Adrenal gland (tissue), 5 donors: ENCODE results near the gene TXLNA.

Experiments used
- POLR2A ChIP-seq, 2 donors: fragments of 450-650 bp; IDR thresholded peaks; one replicate each; pipeline ENCODE4 v1.6.1; 2017; ENCODE audit warnings: antibody characterized with exemption in 2 of 2, mild to moderate bottlenecking in 2 of 2, moderate library complexity in 1 of 2
- TF ChIP-seq, protein P1 (sequence below), 6 experiments: fragments of 450-650 bp in 4 of 6; fragments of 200-600 bp in 2 of 6; sonication (generic) in 1 of 6; IDR thresholded peaks; 1 replicate in 5 of 6; 2 replicates in 1 of 6; pipeline versions ENCODE4 v1.5.1 to v1.8.0; 2016 to 2021; ENCODE audit warnings: antibody characterized with exemption in 6 of 6, mild to moderate bottlenecking in 2 of 6, moderate library complexity in 1 of 6
- donor health status: DM: no; HTN: no; CAD: no.

DNA sequence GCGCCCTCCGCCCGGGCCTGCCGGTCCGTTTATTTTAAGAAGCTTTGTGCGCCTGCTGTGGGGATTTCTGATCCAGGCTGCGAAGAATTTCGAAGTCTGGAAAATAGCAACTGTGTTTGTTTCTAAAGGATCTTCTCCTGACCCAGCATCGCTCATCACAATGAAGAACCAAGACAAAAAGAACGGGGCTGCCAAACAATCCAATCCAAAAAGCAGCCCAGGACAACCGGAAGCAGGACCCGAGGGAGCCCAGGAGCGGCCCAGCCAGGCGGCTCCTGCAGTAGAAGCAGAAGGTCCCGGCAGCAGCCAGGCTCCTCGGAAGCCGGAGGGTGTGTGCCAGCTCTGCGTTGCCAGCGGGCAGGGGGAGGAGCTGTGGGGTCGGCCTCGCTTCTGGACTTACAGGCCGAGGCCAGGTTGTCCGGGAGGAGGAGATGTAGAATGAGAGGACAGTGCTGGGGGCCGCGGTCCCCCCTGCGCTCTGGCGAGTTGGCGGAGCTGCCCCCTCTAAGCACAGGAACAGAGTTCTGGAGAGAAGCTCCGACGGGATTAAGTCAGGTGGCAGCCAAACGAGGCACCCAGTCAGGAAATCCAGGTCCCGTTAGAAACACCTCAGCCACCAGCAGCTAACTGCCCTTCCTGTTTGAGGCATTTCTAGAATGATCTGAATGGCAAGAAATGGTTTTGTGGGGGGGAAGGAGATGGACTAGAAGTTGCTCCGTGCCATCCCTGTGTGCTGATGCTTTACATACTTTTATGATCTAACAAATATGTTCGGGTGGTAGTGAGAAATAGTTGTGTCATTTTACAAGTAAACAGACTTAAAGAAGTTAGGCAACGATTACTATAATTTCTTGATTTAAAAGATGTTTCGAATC, 948 bp downstream of the TXLNA start:
- TF ChIP-seq, protein P1, sequence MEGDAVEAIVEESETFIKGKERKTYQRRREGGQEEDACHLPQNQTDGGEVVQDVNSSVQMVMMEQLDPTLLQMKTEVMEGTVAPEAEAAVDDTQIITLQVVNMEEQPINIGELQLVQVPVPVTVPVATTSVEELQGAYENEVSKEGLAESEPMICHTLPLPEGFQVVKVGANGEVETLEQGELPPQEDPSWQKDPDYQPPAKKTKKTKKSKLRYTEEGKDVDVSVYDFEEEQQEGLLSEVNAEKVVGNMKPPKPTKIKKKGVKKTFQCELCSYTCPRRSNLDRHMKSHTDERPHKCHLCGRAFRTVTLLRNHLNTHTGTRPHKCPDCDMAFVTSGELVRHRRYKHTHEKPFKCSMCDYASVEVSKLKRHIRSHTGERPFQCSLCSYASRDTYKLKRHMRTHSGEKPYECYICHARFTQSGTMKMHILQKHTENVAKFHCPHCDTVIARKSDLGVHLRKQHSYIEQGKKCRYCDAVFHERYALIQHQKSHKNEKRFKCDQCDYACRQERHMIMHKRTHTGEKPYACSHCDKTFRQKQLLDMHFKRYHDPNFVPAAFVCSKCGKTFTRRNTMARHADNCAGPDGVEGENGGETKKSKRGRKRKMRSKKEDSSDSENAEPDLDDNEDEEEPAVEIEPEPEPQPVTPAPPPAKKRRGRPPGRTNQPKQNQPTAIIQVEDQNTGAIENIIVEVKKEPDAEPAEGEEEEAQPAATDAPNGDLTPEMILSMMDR (IDR thresholded peaks at IDR 0.05): no peak
- peak in 1 of 2 donors; percentile 50 for TF ChIP-seq POLR2A (IDR thresholded peaks at IDR 0.05)
